HG03571 (cell line): Measurements from ENCODE around the gene TAGLN3.
"Not testable (repeated sequence)": the region's sequence is repeated elsewhere in the genome, so short reads cannot be mapped to it uniquely, and the experiment has no call there.

Source experiments
- ATAC-seq: cut with Tn5 transposase; IDR thresholded peaks from one replicate; pipeline ENCODE4 v1.9.1; 2021; ENCODE audit not compliant: unreplicated experiment

The TAGLN3 gene

DNA sequence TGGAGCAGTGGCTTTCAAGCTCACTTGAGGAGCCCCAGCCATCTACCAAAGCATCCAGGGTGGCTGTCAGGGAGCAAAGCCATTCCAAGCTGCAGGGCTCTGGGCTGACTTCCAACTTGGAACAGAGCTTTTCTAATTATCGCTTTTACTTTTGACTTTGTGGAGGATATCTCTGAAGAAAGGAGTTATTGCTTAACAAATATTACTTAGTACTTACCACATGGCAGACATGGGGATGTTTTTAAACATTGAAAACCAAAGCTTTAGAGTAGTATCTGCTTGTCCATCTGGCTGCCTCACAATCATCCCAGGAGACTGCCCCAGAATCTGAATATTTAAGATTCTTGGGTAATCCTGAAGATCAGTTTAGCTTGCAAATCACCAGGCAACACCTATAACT lies 8.9 kb downstream of the TAGLN3 start:
- ATAC-seq = no peak

DNA sequence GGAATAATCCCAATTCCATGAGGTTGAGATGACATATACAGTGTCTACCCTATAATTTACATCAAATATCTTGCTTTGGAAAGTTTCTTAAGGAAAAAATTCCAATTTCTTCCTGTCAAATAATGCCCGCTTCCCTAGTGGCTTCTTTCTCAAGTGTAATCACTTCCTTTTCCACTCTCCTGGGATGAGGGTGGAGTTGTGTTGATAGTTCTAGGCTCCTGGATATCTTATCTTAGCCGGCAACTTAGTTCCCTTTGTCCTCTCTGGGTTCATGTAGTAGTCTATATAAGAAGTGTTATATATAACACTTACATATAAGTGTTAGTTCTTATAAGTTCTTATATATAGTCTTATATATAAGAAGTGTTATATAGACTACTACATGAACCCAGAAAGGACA lies 10.9 kb downstream of the TAGLN3 start:
- no peak for ATAC-seq

DNA sequence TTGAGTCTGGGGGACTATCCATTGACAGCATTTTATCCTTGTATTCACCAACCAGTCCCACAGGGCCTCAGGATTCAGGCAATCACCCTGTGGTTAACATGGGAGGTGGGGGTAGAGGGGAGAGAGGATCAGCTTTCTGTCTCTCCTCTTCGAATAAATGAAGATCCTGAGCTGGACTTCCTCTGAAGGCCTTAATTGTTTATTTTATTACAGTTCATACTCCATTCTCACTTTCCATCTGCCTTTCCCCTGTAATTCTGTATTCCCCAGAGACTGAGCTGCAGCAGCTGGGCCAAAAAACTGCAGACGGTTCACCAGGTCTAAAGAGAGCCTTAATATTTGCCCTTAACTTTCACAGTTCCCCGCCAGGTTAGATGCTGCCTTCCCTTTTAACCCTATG lies 11.9 kb downstream of the TAGLN3 start:
- ATAC-seq = no peak

- ATAC-seq = no peak
Measured at GRCh38 chr3:112011376-112011940, 12.7 kb downstream of the TAGLN3 start.

DNA sequence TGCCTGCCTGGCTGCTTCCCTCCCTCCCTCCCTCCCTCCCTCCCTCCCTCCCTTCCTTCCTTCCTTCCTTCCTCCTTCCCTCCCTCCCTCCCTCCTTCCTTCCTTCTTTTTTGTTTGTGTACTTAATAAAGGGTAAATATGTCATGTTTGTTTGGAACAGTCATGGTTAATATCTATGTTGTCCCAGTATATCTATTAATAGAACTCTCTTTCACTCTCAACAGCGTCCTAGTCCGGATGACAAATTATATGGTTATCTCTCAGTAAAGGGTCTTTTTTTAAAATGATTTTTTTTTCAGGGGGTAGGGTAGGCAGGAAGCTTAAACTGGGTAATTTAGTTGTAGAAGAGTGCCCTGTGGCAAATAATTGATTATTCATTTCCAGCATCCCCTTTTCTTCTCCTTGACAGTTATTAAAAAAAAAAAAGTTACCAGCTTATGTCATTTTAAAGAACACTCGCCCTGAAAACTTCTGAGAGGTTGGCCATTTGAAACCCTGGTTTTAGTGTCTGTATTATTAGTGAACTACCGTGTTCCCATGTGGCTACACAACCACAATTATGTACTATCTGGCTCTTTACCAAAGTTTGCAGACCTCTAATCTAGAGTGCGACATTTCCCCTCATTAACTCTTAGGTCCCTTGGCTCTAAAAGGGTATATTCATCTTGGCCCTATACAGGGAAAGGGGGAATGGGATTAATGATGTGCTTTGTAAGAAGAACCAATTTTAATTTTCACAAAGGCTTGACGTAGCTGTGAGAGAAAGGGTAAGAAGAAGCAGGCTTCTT lies 13.7 kb downstream of the TAGLN3 start:
- ATAC-seq = no peak

DNA sequence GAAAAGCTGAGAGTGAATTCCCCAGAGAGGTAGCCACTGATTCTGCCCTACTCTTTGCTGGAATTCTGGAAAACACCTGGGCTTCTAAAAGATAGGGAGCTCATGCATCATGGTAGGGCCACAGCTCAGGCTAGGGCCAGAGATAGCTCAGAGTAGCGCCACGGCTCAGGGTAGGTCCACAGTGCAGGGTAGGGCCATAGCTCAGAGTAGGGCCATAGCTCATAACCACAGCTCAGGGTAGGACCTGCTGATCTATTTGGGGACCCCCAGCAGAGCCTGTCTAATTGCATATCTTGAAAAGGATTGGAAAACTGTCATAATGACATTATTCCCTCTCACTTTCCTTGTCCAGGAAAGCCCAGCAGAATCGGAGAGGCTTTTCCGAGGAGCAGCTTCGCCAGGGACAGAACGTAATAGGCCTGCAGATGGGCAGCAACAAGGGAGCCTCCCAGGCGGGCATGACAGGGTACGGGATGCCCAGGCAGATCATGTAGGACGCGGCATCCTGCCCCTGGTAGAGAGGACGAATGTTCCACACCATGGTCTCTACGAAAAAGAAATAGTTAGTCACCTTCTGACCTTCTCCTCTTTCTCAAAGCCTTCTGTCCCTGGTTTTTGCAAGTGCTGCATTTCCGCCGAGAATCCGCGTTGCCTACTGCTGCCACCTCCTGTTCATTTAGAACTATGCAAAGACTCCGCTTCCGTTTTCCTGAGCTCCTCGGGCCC lies 14.5 kb downstream of the TAGLN3 start:
- peak; percentile 80 for ATAC-seq

GRCh38 chr3:112013784-112014143 lies 15.0 kb downstream of the TAGLN3 start:
- ATAC-seq = no peak

DNA sequence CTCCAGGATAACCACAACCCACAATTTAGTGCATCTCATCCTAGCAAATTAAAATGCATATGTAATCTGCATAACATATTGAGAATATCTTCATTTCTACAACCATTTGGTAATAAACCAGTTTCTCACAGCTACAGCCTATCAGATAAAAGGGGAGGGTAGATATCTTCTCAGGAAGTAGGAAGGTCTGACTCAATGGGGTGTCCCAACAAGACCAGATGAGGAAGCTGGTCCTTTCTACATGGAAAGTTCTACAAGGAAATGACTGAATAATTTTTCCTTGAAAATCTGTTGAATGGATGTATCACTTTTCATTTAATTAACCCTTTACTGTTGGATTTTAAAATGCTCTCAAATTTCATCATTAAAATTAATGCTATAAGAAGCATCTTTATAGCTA lies 18.4 kb downstream of the TAGLN3 start:
- ATAC-seq = no peak

DNA sequence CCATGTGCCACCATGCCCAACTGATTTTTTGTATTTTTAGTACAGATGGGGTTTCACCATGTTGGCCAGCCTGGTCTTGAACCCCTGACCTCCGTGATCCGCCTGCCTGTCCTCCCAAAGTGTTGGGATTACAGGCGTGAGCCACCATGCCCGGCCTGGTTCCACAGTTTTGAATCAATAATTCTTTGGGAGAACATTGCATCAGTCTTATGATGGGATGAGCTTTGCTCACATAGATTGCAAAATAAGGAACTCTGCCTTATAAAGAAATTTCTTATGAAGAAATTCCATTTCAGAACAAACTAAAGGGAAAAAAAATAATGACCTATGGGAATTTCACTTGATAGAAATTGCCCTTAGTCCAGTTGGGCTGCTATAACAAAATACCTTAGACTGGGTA lies 20.0 kb downstream of the TAGLN3 start:
- ATAC-seq = no peak

DNA sequence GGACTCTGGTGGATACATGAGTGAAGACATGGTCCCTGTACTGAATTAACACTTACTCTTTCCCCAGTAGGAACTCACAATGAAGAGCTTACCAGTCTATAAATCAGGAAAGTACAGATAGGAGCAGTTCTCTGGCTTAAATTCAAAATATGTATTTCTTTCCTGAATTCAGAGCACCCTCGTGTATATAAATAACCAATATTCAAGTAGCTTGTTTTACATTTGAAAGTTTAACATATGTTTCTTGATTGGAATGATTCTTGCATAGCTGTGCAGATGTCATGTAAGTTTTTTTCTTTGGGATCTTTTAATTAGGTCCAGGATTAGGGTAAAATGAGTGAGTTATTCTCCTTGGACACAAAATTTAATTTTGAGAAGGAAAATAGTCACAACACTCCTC lies 21.0 kb downstream of the TAGLN3 start:
- ATAC-seq = no peak

DNA sequence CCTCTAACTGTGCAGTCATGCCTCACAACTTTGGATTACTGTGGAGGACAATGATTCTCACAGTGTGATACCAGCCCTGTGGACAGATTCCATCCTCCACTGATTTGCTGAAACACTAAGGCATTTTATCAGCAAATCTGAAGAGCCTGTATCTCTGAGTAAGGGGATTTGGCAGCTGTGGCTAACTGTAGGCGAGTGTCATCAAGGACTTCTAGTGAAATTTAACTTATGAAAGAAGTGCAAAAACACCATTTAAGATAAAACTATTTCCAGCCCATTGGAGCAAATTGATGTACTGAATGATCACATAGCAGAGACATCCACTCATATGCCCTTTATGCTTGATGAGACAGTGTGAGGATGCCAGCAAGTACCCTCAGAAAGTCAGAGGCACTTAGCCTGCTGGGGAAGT lies 22.0 kb downstream of the TAGLN3 start:
- ATAC-seq = no peak

- ATAC-seq = no peak
Measured at GRCh38 chr3:112027142-112027541, 28.4 kb downstream of the TAGLN3 start.

DNA sequence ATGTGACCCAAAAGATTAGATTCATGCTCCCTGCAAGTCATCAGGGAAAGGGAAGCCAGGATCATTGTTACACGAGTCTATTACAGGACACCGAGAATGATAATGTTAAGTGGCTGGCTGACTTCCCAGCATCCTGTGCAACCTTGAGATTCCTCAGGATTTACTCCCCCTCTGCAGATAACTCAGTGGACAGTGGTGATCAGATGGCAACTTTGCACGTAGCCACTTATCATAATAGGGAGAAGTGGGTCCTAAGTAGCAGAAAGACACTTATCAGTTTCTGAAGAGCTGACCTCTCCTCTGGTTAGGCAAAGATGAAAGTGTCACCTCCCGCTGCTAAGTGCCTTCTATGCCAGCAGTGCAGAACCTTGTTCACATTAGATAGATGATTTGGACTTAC lies 29.1 kb downstream of the TAGLN3 start:
- ATAC-seq = no peak

DNA sequence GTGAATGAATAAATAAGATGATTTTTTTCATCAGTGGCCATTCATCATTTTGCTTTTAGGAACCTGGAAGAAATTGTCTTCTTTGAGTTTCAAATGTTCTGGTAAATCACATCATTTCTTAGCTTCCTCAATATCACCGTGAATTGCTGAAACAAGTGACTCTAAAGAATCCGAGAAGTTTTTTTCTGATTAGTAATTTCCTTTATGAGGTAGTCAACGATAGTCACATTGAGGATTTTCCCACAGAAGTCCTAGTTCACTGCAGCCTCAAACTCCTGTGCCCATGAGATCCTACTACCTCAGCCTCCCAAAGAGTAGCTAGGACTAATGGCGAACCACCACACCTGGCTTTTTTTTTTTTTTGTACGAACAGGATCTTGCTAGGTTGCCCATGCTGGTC lies 32.2 kb downstream of the TAGLN3 start:
- ATAC-seq = no peak

GRCh38 chr3:112032098-112032731 lies 33.5 kb downstream of the TAGLN3 start:
- ATAC-seq = no peak

GRCh38 chr3:112034436-112034835 lies 35.7 kb downstream of the TAGLN3 start, which contains the start of gene TMPRSS7:
TSS of gene TMPRSS7 (plus strand) at chr3:112034736. CDS start at chr3:112034846, 110 bp downstream.
- no peak for ATAC-seq

DNA sequence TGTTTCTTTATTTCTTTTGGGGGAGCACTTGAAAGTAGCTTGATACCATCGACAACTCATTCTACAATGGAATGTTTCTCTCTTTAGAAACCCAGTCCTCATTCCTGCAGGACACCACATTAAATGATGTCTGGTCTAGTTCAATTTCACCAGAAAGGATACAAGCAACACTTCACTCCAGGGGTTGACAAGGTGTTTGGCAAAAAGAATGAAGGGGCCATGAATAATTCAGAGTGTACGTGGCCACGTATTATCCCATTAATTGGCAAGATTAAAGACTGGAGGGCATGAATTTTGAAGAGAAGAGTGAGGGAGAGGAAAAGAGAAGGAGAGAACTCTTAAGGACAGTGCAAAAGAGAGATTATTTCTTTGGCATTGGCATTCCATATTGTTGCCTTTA lies 36.5 kb downstream of the TAGLN3 start:
- no peak for ATAC-seq

- not testable (repeated sequence) for ATAC-seq
Measured at GRCh38 chr3:112037194-112037593, 38.5 kb downstream of the TAGLN3 start.

DNA sequence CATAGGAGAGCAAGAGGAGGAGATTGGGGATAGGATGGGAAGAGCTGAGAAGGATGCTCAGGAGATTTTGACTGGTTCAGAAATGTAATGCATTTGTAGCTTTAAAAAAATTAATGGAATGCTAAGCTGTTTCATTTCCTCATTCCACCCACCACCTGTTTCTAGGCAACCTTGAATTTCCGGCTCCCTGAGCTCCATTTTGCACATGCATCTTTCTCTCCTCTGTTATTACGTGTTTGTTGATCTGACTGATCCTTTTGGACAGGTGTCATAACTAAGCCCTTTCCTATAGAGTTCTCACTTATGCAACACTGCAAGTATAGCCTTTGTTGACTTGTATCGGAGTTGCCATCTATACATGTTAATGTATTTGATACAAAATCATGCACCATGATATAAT lies 40.1 kb downstream of the TAGLN3 start:
- no peak for ATAC-seq

GRCh38 chr3:112041321-112041720 lies 42.6 kb downstream of the TAGLN3 start:
- ATAC-seq = no peak

GRCh38 chr3:112042842-112043280 lies 44.1 kb downstream of the TAGLN3 start:
- no peak for ATAC-seq
